LoVo (cell line): ENCODE results near the gene KCNV2.

Experiments
- DNase-seq: peaks from one replicate; pipeline ENCODE4 v3.0.0-alpha.2; 2016; ENCODE audit warnings: low spot score

The KCNV2 gene

DNA sequence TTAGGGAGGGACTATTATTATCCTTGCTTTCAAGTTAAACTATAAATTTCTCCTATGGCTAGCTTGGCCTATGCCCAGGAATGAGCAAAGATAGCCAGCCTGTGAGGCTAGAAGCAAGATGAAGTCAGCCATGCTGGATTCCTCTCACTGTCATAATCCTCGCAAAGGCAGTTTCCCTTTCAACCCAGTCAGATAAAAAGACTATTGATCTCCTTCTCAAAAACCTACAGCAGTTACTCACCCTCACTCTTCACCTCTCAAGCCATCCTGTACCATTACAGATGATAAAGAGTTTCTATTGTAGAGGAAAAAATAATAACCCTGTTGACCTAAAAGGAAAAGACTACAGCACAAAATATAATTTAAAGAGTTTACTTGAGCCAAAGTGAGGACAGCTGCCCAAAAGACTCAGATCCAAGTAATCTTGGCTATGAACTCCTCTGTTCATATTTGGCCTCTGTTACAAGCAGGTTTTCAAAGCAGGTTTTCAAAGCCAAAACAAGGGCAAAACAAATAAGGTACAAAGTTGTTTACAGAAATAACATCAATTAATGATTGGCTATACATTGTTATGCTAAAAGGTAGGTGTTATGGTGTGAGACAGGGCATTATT, 41.7 kb downstream of the KCNV2 start:
- DNase-seq: no peak

DNA sequence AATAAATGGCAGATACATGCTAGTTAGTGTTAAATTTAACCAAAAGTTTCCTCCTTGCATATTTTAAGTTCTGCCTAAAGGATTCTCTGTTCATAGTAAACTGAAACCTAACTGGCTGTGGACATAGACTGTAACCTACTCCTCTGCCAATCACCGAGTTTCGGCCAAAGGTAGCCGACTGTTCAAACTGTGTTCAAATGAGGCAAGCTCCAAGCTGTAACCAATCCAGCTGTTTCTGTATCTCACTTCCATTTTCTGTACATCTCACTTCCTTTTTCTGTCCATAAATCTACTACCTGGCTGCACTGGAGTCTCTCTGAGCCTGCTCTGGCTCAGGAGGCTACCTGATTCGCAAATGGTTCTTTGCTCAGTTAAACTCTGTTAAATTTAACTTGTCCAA, 44.1 kb downstream of the KCNV2 start:
- DNase-seq: no peak

DNA sequence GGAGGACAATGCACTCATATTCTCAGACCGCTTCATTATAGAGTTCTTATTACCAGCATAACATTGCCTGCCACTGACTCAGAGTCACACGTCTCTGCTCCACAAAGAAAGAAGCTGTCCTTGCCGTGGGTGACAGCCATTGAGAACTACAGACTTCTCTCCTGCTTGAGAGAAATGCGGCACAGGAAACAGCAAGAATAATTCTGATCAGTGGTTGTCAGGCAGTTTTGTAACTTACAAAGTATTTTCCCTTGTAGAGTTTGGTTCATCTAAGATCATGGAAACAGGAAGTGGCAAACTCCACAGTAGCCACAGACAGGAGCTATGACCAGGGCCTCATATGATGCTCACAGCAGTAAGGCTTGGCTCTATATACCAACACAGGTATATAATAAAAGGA, 47.0 kb downstream of the KCNV2 start:
- no peak for DNase-seq

DNA sequence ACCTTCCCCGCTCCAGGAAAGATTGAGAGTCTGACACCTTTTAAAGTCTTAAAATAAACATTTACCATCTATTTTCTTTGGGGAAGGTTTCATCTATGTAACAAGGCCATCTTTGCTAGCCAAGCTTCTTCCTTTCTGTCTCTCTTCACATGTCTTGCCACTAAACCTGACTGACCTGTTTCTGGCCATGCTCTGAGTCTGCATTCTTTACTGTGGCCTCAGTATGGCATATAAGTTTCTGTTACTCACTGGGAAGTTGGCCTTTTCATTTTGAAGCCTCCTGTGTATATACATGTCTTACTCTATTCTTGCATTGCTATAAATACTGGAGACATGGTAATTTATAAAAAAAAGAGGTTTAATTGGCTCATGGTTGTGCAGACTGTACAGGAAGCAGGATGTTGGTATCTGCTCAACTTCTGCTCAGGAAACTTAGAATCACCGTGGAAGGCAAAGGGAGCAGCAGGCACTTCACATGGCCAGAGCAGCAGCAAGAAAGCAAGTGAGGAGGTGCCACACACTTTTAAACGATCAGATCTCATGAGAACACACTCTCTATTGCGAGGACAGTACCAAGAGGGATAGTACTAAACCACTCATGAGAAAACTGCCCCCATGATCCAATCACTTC, 48.1 kb downstream of the KCNV2 start:
- DNase-seq: no peak

DNA sequence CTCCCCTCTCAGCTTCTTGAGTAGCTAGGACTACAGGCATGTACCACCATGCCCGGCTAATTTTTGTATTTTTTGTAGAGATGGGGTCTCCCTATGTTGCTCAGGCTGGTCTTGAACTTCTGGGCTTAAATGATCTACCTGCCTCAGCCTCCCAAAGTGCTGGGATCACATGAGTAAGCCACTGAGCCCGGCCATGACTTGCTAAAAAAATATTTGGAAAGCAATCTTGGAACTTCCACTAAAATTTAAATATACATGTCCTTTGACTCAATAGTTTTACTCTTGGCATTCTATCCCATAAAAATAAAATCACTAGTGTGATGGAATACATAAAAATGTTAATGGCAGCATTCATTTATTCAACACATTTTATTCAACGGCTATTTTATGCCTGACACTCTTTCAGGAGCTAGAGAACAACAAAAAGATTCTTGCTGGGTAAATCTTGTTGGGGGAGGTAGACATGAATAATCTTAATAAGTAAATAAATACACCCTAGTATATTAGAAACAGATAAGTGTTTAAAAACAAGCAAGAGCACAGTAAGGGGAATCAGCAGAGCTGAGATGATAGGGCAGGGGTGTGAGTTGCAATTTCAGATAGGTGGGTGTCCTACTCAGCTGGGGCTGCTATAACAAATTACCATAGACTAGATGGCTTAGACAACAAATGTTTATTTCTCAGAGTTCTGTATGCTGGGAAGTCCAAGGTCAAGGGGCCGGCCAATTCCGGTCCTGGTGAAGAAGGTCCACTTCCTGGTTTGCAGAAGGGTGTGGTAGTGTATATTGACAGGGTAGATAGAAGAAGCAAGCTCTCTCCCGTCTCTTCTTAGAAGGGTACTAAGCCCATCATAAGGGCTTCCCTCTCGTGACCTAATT, 50.7 kb downstream of the KCNV2 start:
- DNase-seq: no peak

DNA sequence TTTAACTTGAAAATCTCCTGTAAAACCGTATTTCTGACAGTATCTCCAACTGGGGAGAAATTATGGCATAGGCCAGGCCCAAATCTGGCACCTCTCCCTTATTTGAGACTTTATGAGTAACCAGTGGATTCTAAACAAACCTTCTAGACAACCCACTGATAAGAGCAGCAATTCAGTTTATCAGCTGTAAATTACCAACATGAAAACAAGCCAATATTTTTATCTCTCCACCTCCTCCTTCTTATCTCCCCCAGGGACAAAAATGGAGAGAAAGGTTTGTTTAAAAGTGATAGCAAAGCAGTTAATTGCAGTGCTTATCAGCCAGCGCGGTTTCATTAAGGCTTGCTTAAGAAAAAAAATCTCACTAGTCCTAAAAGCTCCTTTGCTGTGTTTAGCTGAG, 53.8 kb downstream of the KCNV2 start:
- no peak for DNase-seq

DNA sequence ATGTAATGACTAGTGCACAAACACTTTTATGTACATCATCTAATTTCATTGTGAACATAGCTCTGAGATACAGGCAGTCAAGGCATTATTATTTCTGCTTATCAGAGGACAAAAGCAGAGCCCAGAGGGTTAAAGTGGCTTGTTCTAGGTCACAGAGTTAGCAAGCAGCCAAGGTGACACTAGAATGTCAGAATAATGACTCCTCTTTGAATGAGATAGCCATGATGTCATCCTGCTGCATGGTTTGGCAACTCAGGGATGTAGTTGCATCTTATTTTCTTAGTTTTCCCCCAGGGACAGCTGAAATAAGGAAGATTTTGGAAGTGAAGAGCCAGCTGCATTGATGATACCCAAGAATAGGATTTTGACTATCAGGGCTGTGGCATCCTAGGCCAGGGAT, 54.4 kb downstream of the KCNV2 start:
- DNase-seq: no peak

DNA sequence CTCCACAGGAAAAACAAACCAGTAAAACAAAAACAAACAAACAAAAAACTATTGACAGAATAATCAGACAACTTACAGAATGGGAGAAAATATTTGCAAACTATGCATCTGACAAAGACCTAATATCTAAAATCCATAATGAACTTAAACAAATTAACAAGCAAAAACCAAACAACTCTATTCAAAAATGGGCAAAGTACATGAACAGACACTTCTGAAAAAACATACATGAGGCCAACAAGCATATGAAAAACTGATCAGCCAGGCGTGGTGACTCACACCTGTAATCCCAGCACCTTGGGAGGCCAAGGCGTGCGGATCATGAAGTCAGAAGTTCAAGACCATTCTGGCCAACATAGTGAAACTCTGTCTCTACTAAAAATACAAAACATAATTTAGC, 60.1 kb downstream of the KCNV2 start:
- no peak for DNase-seq

DNA sequence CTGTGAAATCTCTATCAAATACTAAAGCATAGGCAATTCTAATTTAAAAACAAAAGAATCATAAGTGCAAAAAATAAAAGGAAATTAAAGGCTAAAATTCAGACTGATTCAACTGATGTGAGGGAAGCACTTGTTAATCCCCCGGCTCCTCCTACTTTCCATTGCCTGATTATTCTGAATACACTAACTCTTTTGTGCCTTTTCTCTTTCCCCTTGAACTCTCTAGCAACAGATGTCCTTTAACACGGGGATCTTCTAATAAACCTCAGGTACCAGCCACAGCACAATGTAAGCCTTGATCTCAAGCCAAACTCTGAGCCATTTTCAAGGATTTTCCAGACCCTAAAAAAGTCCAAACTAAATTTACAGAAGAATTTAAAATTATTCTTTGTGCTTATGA, 61.5 kb downstream of the KCNV2 start:
- no peak for DNase-seq
